HG03378 (cell line): ENCODE data around the gene GMEB2.
A peak's percentile ranks its signal among the peaks of the same experiment; 100 is the strongest.
"Not testable (repeated sequence)": the region's sequence is repeated elsewhere in the genome, so short reads cannot be mapped to it uniquely, and the experiment has no call there.

Experiments used
- ATAC-seq: cut with Tn5 transposase; IDR thresholded peaks from one replicate; pipeline ENCODE4 v1.9.1; 2021; ENCODE audit warnings: mild to moderate bottlenecking, moderate library complexity; ENCODE audit not compliant: unreplicated experiment

The GMEB2 gene

GRCh38 chr20:63562461-63563224 is 64.3 kb downstream of the GMEB2 start:
- no peak for ATAC-seq

DNA sequence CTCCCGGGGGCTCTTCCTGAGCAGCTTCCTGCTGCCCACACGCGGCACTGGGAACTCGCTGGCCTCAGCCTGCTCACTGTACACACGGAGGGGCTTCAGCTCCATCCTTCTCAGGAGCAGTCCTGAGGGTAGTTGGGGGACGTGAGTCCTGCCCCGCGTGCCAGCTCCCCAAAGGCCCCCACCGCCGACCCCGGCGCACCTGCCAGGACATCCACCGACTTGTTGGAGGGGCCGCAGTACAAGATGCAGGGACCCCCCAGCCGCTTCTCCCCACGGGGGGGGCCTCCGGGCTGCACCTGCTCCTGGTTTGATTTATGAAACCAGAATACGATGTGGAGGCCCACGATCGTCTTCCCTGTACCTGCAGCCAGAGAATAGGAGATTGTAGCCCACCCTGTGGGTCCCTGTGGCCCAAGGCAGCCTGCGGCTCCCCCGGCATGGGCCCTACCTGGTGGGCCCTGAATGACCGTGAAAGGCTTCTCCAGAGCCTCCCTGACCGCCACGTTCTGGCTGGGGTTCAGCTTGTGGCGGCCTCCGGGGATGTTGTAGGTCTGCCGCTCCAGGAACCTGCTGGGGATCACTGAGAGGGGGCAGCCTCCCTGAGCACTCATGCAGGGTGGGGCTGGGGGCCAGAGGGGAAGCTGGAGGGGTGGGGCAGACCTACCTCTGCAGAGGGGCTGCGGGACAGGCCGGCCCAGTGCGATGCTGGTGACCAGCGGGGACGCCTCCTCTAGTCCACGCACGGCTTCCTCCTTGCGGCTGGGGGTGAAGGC is 65.1 kb downstream of the GMEB2 start:
- ATAC-seq, result no peak

DNA sequence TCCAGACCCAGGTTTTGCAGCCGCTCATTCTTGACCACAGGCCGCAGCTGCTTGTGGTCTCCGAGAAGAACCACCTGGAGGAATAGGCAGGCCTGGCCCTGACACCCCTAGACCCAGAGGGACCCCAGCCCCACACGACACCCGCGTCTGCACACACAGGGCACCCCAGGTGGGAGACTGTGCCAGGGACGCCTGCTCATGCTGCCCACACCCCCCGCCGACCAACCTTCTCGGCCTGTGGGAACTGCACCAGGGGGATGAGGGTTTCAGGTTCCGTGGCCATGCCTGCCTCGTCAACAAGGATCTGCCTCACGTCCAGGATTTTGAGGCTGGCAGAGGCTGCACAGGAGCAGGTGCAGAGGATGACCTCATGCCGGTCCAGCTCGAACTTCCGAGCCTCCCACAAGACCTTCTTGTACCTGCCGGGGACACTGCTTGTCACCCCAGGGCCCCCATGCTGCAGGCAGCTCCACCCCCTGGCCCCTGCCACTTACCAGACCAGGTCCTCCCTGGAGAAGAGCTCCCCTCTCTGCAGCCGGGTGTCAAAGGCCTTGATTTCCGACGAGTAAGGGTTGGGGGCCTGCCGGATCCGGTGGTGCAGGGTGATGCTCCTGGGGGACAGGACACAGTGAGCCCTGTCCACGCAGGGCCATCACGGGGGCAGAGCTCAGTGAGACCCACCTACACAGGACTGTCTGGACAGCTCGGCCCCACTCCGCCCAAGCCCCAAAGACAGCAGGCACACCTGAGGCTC is 65.9 kb downstream of the GMEB2 start:
- ATAC-seq, result no peak

DNA sequence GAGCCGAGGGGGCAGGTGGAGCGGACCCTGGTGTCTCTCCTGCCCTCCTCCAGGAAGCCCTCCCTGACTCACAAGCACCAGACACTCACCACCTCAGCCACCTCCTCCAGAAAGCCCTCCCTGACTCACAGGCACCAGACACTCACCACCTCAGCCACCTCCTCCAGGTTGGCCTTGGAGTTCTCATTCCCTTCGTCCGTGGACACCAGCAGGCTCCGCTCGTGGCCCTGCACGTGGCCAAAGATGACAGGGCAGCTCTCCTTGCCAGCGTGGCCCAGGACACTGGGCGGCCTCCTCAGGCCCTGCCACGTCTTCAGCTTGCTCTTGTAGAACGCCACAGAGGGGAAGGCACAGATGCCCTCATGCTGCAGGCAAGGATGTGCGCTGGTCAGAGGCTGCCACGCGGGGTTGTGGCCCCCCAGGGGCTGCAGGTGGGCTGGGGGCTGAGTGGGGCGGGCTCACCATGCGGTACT is 66.5 kb downstream of the GMEB2 start:
- ATAC-seq, result no peak

- ATAC-seq, result not testable (repeated sequence)
Observed at GRCh38 chr20:63559485-63560332, 67.2 kb downstream of the GMEB2 start.

DNA sequence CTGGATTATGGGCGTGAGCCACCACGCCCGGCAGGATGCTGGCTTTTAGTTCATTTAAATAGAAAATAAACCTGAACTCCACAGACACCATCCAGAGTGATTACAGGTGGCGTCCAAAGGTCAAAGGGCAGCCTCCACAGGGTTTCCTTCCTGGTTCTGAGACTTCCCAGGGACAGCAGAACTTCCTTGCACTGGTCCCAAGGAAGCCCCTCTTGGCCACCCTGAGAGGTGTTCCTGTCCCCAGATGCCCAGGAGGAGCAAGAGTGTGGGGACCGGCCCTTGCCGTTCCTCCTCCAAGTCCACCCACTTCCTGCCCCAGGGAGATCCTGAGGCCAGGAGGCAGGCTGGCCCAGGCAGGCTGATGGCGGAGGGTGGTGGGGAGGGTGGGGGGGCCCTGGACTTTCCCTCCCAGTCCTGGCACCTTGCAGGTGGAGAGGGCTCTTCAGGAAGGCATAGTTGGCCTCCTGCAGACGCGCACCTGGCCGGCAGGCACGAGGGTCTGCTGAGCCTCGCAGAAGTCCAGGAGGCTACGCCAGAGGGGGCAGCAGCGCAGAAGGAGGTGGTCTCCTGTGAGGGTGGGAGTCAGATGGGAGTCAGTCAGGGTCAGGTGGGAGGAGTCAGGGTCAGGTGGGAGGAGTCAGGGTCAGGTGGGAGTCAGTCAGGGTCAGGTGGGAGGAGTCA is 68.0 kb downstream of the GMEB2 start:
- no peak for ATAC-seq

DNA sequence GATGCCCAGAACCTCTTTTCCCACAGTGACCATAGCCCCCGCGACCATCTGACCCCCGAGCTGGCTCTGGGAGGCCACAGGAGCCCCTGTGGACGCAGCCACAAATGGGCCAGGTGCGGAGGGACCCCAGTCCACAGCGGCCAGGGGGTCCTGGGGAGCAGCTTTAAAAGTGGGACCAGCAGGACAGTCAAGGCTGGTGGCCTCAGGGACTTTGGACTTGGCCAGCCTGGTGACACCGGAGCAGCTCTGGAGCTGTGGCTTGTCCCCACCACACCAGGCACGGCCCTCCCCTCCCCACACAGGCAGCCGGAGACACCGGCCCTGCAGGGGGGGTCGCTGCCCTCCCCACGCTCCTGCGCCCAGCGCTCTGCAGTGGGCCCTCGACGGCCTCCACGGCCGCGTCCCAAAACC is 69.4 kb downstream of the GMEB2 start:
- ATAC-seq, result no peak

DNA sequence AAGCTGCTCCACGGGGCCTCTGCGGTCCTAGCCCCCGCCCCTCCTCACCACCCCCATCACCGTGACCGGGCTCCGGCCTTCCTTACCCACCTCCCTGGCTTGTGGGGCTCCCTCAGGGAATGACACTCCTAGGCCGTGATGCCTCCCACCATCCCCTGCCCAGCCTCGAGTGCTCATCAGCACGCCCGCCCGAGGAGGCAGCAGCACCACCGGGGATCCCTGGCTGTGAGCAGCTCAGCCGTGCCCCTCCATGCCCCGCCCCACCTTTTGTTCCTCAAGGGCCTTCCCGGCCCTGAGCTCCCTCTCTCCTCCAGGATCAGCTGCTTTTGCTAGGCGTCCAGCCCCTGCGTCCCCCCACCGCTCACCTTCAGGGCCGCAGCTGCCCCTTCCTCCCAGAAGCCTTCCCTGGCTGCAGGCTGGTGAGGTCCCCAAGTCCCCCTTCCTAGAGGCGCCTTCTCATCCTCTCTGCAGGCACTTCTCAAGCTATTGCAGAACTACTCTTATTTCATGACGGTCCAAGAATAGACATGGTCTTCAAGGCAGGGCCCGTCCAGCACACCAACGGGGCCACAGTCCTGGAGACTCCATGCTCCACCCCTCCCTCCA is 69.9 kb downstream of the GMEB2 start:
- no peak for ATAC-seq

DNA sequence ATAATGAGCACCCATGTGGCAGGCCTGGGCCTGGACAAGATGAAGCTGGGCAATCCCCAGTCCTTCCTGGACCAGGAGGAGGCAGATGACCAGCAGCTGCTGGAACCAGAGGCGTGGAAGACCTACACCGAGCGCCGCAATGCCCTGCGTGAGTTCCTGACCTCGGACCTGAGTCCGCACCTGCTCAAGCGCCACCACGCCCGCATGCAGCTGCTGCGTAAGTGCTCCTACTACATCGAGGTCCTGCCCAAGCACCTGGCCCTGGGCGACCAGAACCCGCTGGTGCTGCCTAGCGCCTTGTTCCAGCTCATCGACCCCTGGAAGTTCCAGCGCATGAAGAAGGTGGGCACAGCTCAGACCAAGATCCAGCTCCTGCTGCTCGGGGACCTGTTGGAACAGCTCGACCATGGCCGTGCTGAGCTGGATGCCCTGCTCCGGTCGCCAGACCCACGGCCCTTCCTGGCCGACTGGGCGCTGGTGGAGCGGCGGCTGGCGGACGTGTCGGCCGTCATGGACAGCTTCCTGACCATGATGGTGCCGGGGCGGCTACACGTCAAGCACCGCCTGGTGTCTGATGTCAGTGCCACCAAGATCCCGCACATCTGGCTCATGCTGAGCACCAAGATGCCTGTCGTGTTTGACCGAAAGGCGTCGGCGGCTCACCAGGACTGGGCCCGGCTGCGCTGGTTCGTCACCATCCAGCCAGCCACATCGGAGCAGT is 71.1 kb downstream of the GMEB2 start:
- ATAC-seq, result no peak

DNA sequence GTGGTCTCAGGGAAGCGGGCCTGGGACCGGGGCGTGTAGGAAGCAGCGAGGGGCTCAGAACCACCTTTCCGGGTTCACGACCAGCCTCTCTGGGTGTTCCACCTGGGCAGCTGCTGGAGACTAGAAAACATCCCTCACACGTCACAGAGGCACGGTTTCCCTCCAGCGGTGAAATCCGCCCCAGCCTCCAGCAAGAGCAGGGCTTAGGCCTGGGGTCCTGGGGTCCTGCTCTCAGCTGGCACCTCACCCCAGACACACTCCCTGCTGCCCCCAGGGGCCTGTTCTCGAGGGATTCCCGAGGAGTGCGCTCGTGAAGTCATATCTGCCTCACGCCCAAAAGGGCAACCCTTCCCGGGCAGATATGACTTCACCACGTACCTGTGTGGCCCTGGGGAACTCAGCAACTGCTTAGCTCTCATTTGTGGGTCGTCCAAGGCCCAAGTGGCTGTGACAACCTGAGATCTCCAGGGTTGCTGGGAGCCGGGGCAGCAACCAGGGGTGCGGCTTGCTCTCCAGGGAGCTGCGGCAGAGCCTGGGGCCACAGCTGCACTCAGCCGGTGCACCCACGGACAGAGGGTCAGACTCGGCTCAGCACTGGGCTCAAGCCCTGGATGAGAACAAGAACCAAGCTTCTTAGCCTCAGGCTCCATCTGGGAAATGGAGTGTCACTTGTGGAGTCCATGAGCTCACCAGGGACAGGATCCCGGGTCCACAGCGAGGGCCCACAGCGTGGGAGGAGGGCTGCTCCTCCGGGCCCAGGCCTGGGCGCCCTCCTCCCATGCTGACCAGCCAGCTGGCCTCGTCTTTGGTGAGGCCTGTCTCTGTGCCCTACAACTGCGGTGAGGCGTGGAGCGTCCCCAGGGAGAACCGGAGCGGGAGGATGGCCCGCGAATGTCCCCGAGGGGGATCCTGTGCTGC is 72.3 kb downstream of the GMEB2 start:
- ATAC-seq, result no peak

DNA sequence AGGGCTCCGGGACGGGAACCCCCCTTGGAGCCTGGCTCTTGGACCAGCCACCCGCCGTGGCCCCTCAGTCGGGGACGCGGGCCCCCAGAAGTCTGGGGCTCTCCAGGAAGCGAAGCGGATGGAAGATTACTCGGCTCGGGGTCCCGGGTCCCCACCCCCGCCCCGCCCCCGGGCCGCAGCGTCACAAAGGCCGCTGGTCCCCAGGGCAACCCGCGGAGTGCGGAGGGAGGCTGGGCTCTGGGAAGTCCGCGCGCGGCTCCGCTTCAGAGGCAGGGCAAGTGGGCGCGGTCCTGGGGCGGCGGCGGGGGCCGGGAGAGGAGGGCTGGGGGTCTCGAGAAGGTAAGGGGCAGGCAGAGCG is 73.0 kb downstream of the GMEB2 start, which contains the start of gene FNDC11:
Gene FNDC11 (plus strand): TSS at position 227 of the 358 bp plus-strand sequence. CDS start 1,505 bp downstream, outside the sequence.
- no peak for ATAC-seq

DNA sequence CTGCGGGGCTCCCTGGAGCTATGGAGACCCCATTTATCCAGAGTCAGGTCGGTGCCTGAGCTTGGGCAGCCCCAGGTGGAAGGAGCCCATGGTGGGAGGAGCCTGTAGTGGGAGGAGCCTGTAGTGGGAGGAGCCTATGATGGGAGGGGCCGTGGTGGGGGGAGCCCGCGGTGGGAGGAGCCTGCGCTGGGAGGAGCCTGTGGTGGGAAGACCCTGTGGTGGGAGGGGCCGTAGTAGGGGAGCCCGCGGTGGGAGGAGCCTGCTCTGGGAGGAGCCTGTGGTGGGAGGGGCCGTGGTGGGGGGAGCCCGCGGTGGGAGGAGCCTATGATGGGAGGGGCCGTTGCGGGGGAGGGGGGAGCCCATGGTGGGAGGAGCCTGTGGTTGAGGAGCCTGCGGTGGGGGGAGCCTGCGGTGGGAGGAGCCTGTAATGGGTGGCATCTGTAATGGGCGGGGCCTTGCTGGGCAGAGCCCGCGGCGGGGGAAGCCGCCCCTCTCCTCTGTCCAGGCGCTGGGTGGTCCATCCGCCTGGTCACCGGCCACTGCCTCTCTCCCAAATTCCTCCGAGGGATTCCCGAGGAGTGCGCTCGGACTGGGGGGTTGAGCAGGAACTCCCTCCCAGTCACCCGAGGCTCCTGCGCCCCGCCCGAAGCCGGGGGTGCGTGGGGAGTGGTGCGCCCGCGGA is 73.5 kb downstream of the GMEB2 start:
- ATAC-seq, result peak; percentile 30

GRCh38 chr20:63552481-63553249 is 74.2 kb downstream of the GMEB2 start:
- peak; percentile 38 for ATAC-seq

GRCh38 chr20:63551068-63551467 is 75.8 kb downstream of the GMEB2 start:
- ATAC-seq, result no peak

DNA sequence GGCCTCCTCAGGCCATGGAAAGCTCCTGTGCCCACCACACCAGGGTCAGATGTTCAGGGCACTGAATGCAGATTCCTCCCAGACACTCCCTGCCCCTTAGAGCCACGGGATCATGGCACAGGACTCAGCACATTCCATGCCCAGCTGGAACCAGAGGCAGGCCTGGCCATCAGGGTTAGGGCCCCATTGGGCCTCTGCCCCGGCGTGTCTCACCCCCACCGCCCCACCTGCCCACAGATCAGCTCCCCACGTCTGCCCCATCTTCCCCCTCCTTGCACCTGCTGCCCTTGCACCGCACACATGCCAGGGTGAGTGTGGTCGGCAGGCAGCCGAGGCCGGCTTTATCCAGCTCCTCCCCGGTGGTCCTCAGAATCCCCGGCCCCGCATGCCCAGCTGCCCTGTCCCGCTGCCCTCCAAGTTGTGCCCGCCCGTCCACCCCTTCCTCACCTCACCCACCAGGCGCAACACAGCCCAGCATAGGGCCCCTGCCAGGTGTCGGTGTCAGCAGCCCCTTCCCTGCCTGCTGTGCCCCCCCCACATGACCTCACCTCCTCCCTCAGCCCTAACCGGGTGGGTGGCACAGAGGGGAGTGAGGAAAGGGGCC is 77.1 kb downstream of the GMEB2 start:
- ATAC-seq, result no peak

DNA sequence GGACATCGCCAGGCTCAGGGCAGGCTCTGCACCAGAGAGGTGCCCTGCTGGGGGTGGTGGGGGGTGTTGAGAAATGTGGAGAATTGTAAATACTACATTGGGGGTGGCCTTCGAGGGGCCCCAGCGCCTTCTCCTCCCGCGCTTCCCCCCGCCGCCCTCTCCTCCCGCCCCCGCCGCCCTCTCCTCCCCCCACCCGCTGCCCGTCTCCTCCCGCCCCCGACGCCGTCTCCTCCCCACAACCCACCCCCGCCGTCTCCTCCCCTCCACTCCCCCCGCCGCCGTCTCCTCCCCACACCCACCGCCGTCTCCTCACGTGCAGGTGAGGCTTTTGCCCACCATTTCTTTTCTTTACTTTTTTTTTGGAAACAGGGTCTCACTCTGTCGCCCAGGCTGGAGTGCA is 77.9 kb downstream of the GMEB2 start:
- ATAC-seq, result no peak
